Measurements from ENCODE around the gene PDE6B. TPM values are rescaled to one million over a fixed set of nuclear protein-coding genes. Genes with fewer than 3 reads are reported as not detected.

The PDE6B gene
- polyA plus RNA-seq, 1 donor from 2014 or later, result 16.6 TPM

- Mint-ChIP-seq H3K36me3 (peaks cover 3% of the 10 kb centered on the region), H3K27ac (peak overlapping the region in 1 of 3 donors; percentile 63), H3K4me1 (peaks cover 15 to 26% (median 16%) of the 10 kb centered on the region in 3 donors), H3K4me3 (peak overlapping the region in 1 of 4 donors; percentile 21), H3K9me3 (no peaks in the 10 kb centered on the region), H3K27me3 (no peaks in the 10 kb centered on the region)
These were observed 82.7 kb downstream of the PDE6B start for GRCh38 chr4:707929-708630.

GRCh38 chr4:708631-708933, 83.2 kb downstream of the PDE6B start:
- Mint-ChIP-seq H3K4me3 (peak overlapping the region in 2 of 4 donors; percentile 41 to 50), H3K27ac (peak overlapping the region in 1 of 3 donors; percentile 58), H3K9me3 (no peaks in the 10 kb centered on the region), H3K36me3 (peaks cover 3% of the 10 kb centered on the region), H3K4me1 (peaks cover 15 to 26% (median 16%) of the 10 kb centered on the region in 3 donors), H3K27me3 (no peaks in the 10 kb centered on the region)

GRCh38 chr4:709348-709747, 84.0 kb downstream of the PDE6B start:
- Mint-ChIP-seq H3K27ac (peak overlapping the region in 1 of 3 donors; percentile 19), H3K9me3 (no peaks in the 10 kb centered on the region), H3K4me1 (peaks cover 14 to 26% (median 15%) of the 10 kb centered on the region in 3 donors), H3K27me3 (no peaks in the 10 kb centered on the region), H3K4me3 (peak overlapping the region in 2 of 4 donors; percentile 25 to 81), H3K36me3 (peaks cover 3% of the 10 kb centered on the region)

- peaks cover 3% of the 10 kb centered on the region for H3K36me3 Mint-ChIP-seq
- H3K27ac Mint-ChIP-seq, result peak overlapping the region in 1 of 3 donors; percentile 19
These were observed 84.7 kb downstream of the PDE6B start for GRCh38 chr4:710116-710515.

GRCh38 chr4:710916-711315, 85.5 kb downstream of the PDE6B start:
- H3K36me3 Mint-ChIP-seq, result peaks cover 3% of the 10 kb centered on the region
- H3K4me1 Mint-ChIP-seq, result peaks cover 14 to 31% (median 15%) of the 10 kb centered on the region in 3 donors
- H3K4me3 Mint-ChIP-seq, result peak overlapping the region in 1 of 4 donors; percentile 44
- no peaks in the 10 kb centered on the region for H3K27me3 Mint-ChIP-seq
- no peaks in the 10 kb centered on the region for H3K9me3 Mint-ChIP-seq
- H3K27ac Mint-ChIP-seq, result peak overlapping the region in 1 of 3 donors; percentile 69

More at GRCh38 chr4:710116-710515, 84.7 kb downstream of the PDE6B start:
- Mint-ChIP-seq H3K9me3 (no peaks in the 10 kb centered on the region), H3K4me1 (peaks cover 14 to 29% (median 15%) of the 10 kb centered on the region in 3 donors), H3K27me3 (no peaks in the 10 kb centered on the region), H3K4me3 (peak overlapping the region in 3 of 4 donors; percentile 4 to 81 (median 49))

GRCh38 chr4:712093-712492, 86.7 kb downstream of the PDE6B start:
- Mint-ChIP-seq H3K27me3 (no peaks in the 10 kb centered on the region), H3K9me3 (no peaks in the 10 kb centered on the region), H3K4me3 (peak overlapping the region in 1 of 4 donors; percentile 35), H3K4me1 (peaks cover 12 to 29% (median 15%) of the 10 kb centered on the region in 3 donors), H3K36me3 (peaks cover 3% of the 10 kb centered on the region), H3K27ac (no peak overlapping the region)

- H3K36me3 Mint-ChIP-seq, result peaks cover 3% of the 10 kb centered on the region
- peaks cover 15 to 32% (median 16%) of the 10 kb centered on the region in 3 donors for H3K4me1 Mint-ChIP-seq
- H3K4me3 Mint-ChIP-seq, result no peak overlapping the region
- no peak overlapping the region for H3K27ac Mint-ChIP-seq
- H3K9me3 Mint-ChIP-seq, result no peaks in the 10 kb centered on the region
- no peaks in the 10 kb centered on the region for H3K27me3 Mint-ChIP-seq
These were observed 87.7 kb downstream of the PDE6B start for GRCh38 chr4:712916-713632.

GRCh38 chr4:714087-714486, 88.7 kb downstream of the PDE6B start:
- peaks cover 3% of the 10 kb centered on the region for H3K36me3 Mint-ChIP-seq
- H3K4me3 Mint-ChIP-seq, result peak overlapping the region in 1 of 4 donors; percentile 33
- peaks cover 11 to 26% (median 15%) of the 10 kb centered on the region in 3 donors for H3K4me1 Mint-ChIP-seq
- no peaks in the 10 kb centered on the region for H3K9me3 Mint-ChIP-seq
- H3K27ac Mint-ChIP-seq, result no peak overlapping the region
- no peaks in the 10 kb centered on the region for H3K27me3 Mint-ChIP-seq

- no peak overlapping the region for H3K4me3 Mint-ChIP-seq
- H3K27me3 Mint-ChIP-seq, result no peaks in the 10 kb centered on the region
- peaks cover 0 to 2% (median 0%) of the 10 kb centered on the region in 3 donors for H3K9me3 Mint-ChIP-seq
- H3K27ac Mint-ChIP-seq, result no peak overlapping the region
- H3K36me3 Mint-ChIP-seq, result no peaks in the 10 kb centered on the region
- H3K4me1 Mint-ChIP-seq, result peaks cover 0 to 8% (median 4%) of the 10 kb centered on the region in 3 donors
These were observed 92.4 kb downstream of the PDE6B start for GRCh38 chr4:717601-718320.

- Mint-ChIP-seq H3K27me3 (no peaks in the 10 kb centered on the region), H3K4me1 (peaks cover 0 to 8% (median 4%) of the 10 kb centered on the region in 3 donors), H3K27ac (no peak overlapping the region), H3K9me3 (peaks cover 0 to 2% (median 0%) of the 10 kb centered on the region in 3 donors), H3K36me3 (no peaks in the 10 kb centered on the region), H3K4me3 (no peak overlapping the region)
These were observed 93.1 kb downstream of the PDE6B start for GRCh38 chr4:718460-718859.

Other genes starting within 250 kb of the PDE6B start
- 42.7 TPM for gene ZNF721, start 126.4 kb upstream of the PDE6B start, polyA plus RNA-seq
- 26.7 TPM for gene PIGG, start 126.4 kb upstream of the PDE6B start, polyA plus RNA-seq
- gene TMEM271, start 49.3 kb upstream of the PDE6B start, polyA plus RNA-seq, result not detected
- gene ATP5ME, start 48.7 kb downstream of the PDE6B start, polyA plus RNA-seq, result 430 TPM
- gene MYL5, start 49.0 kb downstream of the PDE6B start, polyA plus RNA-seq, result 8.3 TPM
- gene SLC49A3, start 63.6 kb downstream of the PDE6B start, polyA plus RNA-seq, result 0.97 TPM
- 6.1 TPM for gene PCGF3, start 80.3 kb downstream of the PDE6B start, polyA plus RNA-seq
- gene CPLX1, start 200.6 kb downstream of the PDE6B start, polyA plus RNA-seq, result not detected